GM12878 (cell line): Measurements from ENCODE around the gene DIP2C. TPM values are rescaled to one million over a fixed set of nuclear protein-coding genes. Genes with fewer than 3 reads are reported as not detected.

Source experiments
- ATAC-seq: fragments of 200-7000 bp; cut with Tn5 transposase; 3 replicates; pipeline ENCODE4 v1.9.1; 2020; ENCODE audit warnings: mild to moderate bottlenecking, moderate library complexity
- BruUV-seq: library from RNA; stranded (reverse); fragments of 400-500 nt; replicated peaks from 2 replicates; lab custom pipeline; 2021; lab: Mats Ljungman, UMichigan
- CTCF ChIA-PET: fragments of 300-600 bp; sonication (Branson Sonifier 250); formaldehyde crosslinking; extraction: SDS; loops from one replicate; lab custom pipeline; 2021; ENCODE audit warnings: inconsistent platforms; lab: Yijun Ruan, JAX
- POLR2A ChIA-PET: fragments of 350-600 bp; formaldehyde crosslinking; extraction: SDS; loops from one replicate; lab custom pipeline; 2021; ENCODE audit warnings: inconsistent platforms; lab: Charles Lee
- RAD21 ChIA-PET: fragments of 300-600 bp; sonication (Branson Sonifier 250); formaldehyde crosslinking; loops from one replicate; lab custom pipeline; 2023; ENCODE audit warnings: antibody characterized with exemption; ENCODE audit not compliant: unreplicated experiment; lab: Charles Lee
- SMC1A ChIA-PET: fragments of 300-600 bp; sonication (Branson Sonifier 250); formaldehyde crosslinking; loops from one replicate; lab custom pipeline; 2023; ENCODE audit not compliant: unreplicated experiment, uncharacterized antibody; lab: Charles Lee
- DNase-seq: peaks from one replicate; pipeline ENCODE4 v3.0.0-alpha.2; 2011; ENCODE audit warnings: low read depth, low spot score
- FAIRE-seq: peaks from 3 replicates; lab custom pipeline; 2011; peaks lifted over from hg19 to GRCh38; lab: Jason Lieb, UNC
- H2AFZ ChIP-seq: 2 replicates; pipeline ENCODE4 v1.6.0; 2011; ENCODE audit warnings: low read depth, low read length, control low read depth; ENCODE audit not compliant: control insufficient read depth
- H3K27ac ChIP-seq: 2 replicates; pipeline ENCODE4 v1.5.1; 2011; ENCODE audit warnings: control low read depth; ENCODE audit not compliant: control insufficient read depth, insufficient read depth
- H3K27me3 ChIP-seq, 2 experiments: replicated peaks in 1 of 2; 2 replicates each; pipeline versions ENCODE4 v1.6.0 to v1.6.1; 2011; ENCODE audit warnings: low read length in 1 of 2; ENCODE audit not compliant: control insufficient read depth in 2 of 2, insufficient read depth in 2 of 2
- H3K36me3 ChIP-seq, 2 experiments: 2 replicates each; pipeline ENCODE4 v1.5.1; 2011; ENCODE audit warnings: low read length in 1 of 2; ENCODE audit not compliant: control insufficient read depth in 2 of 2, insufficient read depth in 2 of 2
- H3K4me1 ChIP-seq: 2 replicates; pipeline ENCODE4 v1.6.1; 2011; ENCODE audit warnings: mild to moderate bottlenecking, low read length, moderate library complexity, mixed read lengths; ENCODE audit not compliant: control insufficient read depth, insufficient read depth
- H3K4me2 ChIP-seq: 2 replicates; pipeline ENCODE4 v1.6.0; 2011; ENCODE audit warnings: control low read depth; ENCODE audit not compliant: control insufficient read depth, insufficient read depth
- H3K4me3 ChIP-seq: fragments of 200-600 bp; sonication (generic); 2 replicates; pipeline ENCODE4 v1.5.1; 2016
- H3K79me2 ChIP-seq: 2 replicates; pipeline ENCODE4 v1.6.0; 2011; ENCODE audit warnings: low read length; ENCODE audit not compliant: control insufficient read depth, insufficient read depth
- H3K9ac ChIP-seq: 2 replicates; pipeline ENCODE4 v1.8.0; 2011; ENCODE audit warnings: low read length, control low read depth, mixed read lengths; ENCODE audit not compliant: control insufficient read depth, insufficient read depth
- H3K9me3 ChIP-seq: replicated peaks from 3 replicates; pipeline ENCODE4 v1.5.1; 2011; ENCODE audit warnings: mild to moderate bottlenecking, low read length; ENCODE audit not compliant: control insufficient read depth, insufficient read depth
- H4K20me1 ChIP-seq: 2 replicates; pipeline ENCODE4 v1.6.0; 2011; ENCODE audit not compliant: control insufficient read depth, insufficient read depth
- BACH1 ChIP-seq: fragments of 450-650 bp; IDR thresholded peaks from 2 replicates; pipeline ENCODE4 v1.6.1; 2017; ENCODE audit warnings: mild to moderate bottlenecking, borderline replicate concordance
- DPF2 ChIP-seq: fragments of 450-650 bp; IDR thresholded peaks from 2 replicates; pipeline ENCODE4 v1.6.1; 2017; ENCODE audit warnings: mild to moderate bottlenecking
- EED ChIP-seq: sonication (generic); IDR thresholded peaks from 2 replicates; pipeline ENCODE4 v1.6.1; 2016; ENCODE audit warnings: antibody characterized with exemption, low read depth
- SIX5 ChIP-seq: IDR thresholded peaks from 2 replicates; pipeline ENCODE4 v1.6.1; 2011; ENCODE audit warnings: mild to moderate bottlenecking, low read depth, low read length, moderate library complexity; ENCODE audit not compliant: severe bottlenecking
- SUZ12 ChIP-seq: fragments of 200-600 bp; sonication (generic); IDR thresholded peaks from one replicate; pipeline ENCODE4 v1.6.1; 2018; ENCODE audit warnings: antibody characterized with exemption, mild to moderate bottlenecking; ENCODE audit not compliant: unreplicated experiment
- WGBS: methylation state at CpG from one replicate; pipeline ENCODE4 v1.1.6; 2016; ENCODE audit warnings: low lambda C conversion rate; ENCODE audit not compliant: insufficient replicate concordance, insufficient coverage; ENCODE audit errors: missing lambda C conversion rate; 5-methylcytosine and 5-hydroxymethylcytosine counted together
- in situ Hi-C: fragments of 300-500 bp; cut with MboI; formaldehyde crosslinking; loops from 9 replicates; pipeline ENCODE4 v1.14.3; 2018; ENCODE audit warnings: mixed read lengths
- intact Hi-C: fragments of 100-400 bp; cut with micrococcal nuclease; formaldehyde crosslinking; loops from one replicate; pipeline ENCODE4 v1.14.2; 2022; ENCODE audit not compliant: unreplicated experiment
- polyA plus RNA-seq, 11 experiments: library from polyadenylated mRNA; depleted of rRNA in 4 of 11; unstranded in 6 of 11; stranded (reverse) in 5 of 11; fragments of >200 nt; fragmentation: Nextera tagmentation in 4 of 11; fragmentation: Illumina TruSeq in 1 of 11; extraction: Ambion mirVana in 4 of 11; extraction: Trizol in 1 of 11; gene quantifications; 1 replicate in 1 of 11; 2 replicates in 10 of 11; pipeline versions ENCODE4 v1.2.1 to v1.2.3, GENCODE V29; 2011 to 2016; ENCODE audit warnings: inconsistent platforms in 2 of 11, missing spikeins in 2 of 11, low read depth in 1 of 11
- total RNA-seq, 4 experiments: library from RNA; depleted of rRNA in 3 of 4; stranded (reverse); fragments of >200 nt in 3 of 4; fragmentation: Illumina TruSeq in 1 of 4; extraction: Trizol in 1 of 4; gene quantifications; 2 replicates each; pipeline versions ENCODE4 v1.2.1 to v1.2.3, GENCODE V29; 2013 to 2021
- TF ChIP-seq, protein P1 (sequence below): fragments of 450-650 bp; IDR thresholded peaks from 2 replicates; pipeline ENCODE4 v1.6.1; 2018; ENCODE audit warnings: mild to moderate bottlenecking, low read depth, moderate library complexity; ENCODE audit not compliant: partially characterized antibody
- TF ChIP-seq, protein P2 (sequence below): fragments of 450-650 bp; IDR thresholded peaks from 2 replicates; pipeline ENCODE4 v1.6.1; 2016; ENCODE audit warnings: mild to moderate bottlenecking
- TF ChIP-seq, protein P3 (sequence below): fragments of 450-650 bp; IDR thresholded peaks from 2 replicates; pipeline ENCODE4 v1.6.1; 2017; ENCODE audit warnings: mild to moderate bottlenecking, low read depth, inconsistent platforms; ENCODE audit not compliant: poor library complexity, severe bottlenecking
- TF ChIP-seq, protein P4 (sequence below): IDR thresholded peaks from 2 replicates; pipeline ENCODE4 v1.6.1; 2011; ENCODE audit warnings: borderline replicate concordance, low read depth, mild to moderate bottlenecking, moderate library complexity, mixed read lengths, low read length; ENCODE audit not compliant: insufficient read depth; ENCODE audit errors: extremely low read length

The DIP2C gene
- total and polyA plus RNA-seq, 10 of the 15 experiments (the other 5 are each of a cell fraction or from before 2014, with no cell fraction given), result 0.01 to 0.10 (median 0.06) TPM

DNA sequence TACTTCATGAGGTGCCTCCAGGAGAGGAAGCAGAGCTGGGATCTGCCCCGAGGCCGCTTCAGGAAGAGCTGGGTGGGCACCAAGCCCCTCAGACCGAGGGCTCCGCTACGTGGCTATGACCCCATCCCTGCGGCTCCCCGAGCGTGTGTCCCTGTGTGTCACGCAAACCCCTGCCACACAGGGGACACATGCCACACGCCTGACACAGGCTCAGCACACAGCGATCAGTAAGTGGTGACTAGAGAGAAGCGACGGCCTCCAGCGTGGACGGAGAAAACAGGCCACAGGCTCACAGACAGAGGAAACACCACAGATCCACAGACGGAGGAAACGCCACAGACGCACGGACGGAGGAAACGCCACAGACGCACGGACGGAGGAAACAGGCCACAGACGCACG lies 18.5 kb downstream of the DIP2C start:
- DNase-seq, result no peak
- H4K20me1 ChIP-seq, result no peaks in the 10 kb centered on the region
- no TSS peak for BruUV-seq
- CTCF ChIA-PET, result no interaction called here
- in situ Hi-C loops (no loop called here), intact Hi-C loops (no loop called here)
- H3K36me3 ChIP-seq, result no peaks in the 10 kb centered on the region; a peak in 1 of 4 replicates
- H3K4me2 ChIP-seq, result no peak overlapping the region
- no peak for ATAC-seq
- H3K27me3 ChIP-seq, result 0 out of 4 replicates have a peak, but pooled peaks cover 0 to 3% of the 10 kb centered on the region in 2 experiments
- H3K4me3 ChIP-seq, result no peak overlapping the region
- TF ChIP-seq, protein P1, sequence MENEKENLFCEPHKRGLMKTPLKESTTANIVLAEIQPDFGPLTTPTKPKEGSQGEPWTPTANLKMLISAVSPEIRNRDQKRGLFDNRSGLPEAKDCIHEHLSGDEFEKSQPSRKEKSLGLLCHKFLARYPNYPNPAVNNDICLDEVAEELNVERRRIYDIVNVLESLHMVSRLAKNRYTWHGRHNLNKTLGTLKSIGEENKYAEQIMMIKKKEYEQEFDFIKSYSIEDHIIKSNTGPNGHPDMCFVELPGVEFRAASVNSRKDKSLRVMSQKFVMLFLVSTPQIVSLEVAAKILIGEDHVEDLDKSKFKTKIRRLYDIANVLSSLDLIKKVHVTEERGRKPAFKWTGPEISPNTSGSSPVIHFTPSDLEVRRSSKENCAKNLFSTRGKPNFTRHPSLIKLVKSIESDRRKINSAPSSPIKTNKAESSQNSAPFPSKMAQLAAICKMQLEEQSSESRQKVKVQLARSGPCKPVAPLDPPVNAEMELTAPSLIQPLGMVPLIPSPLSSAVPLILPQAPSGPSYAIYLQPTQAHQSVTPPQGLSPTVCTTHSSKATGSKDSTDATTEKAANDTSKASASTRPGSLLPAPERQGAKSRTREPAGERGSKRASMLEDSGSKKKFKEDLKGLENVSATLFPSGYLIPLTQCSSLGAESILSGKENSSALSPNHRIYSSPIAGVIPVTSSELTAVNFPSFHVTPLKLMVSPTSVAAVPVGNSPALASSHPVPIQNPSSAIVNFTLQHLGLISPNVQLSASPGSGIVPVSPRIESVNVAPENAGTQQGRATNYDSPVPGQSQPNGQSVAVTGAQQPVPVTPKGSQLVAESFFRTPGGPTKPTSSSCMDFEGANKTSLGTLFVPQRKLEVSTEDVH, result no peak
- TF ChIP-seq DPF2, result no peak
- no peak for TF ChIP-seq SIX5
- H3K9me3 ChIP-seq, result no peaks in the 10 kb centered on the region
- RAD21 ChIA-PET, result no interaction called here
- SMC1A ChIA-PET, result no interaction called here
- no peaks in the 10 kb centered on the region for H3K79me2 ChIP-seq
- no peak overlapping the region for H2AFZ ChIP-seq
- no peak for FAIRE-seq
- no peaks in the 10 kb centered on the region for H3K4me1 ChIP-seq
- no peak overlapping the region for H3K27ac ChIP-seq
- H3K9ac ChIP-seq, result no peak overlapping the region
- POLR2A ChIA-PET, result no interaction called here
- 84% methylated on average over 22 of the region's 26 CpGs for WGBS

DNA sequence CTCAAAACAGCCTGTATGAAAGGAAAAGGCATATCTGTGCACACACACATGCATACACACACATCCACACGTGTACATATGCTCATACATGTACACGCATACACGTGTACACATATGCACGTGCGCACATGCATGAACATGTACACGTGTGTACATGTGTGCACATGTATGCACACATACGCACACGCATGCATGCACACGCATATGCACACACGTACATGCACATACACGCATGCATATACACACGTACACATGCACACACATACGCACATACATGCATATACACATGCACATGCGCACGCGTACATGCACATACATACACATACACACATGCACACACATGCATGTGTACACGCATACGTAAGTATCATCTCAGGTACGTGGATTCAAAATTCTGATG lies 19.4 kb downstream of the DIP2C start:
- H3K27me3 ChIP-seq, result 0 out of 4 replicates have a peak, but pooled peaks cover 0 to 3% of the 10 kb centered on the region in 2 experiments
- ChIA-PET CTCF (no interaction called here), SMC1A (no interaction called here), POLR2A (no interaction called here), RAD21 (no interaction called here)
- H4K20me1 ChIP-seq, result no peaks in the 10 kb centered on the region
- in situ Hi-C loops, result no loop called here
- no peak overlapping the region for H3K4me2 ChIP-seq
- H3K9me3 ChIP-seq, result no peaks in the 10 kb centered on the region
- no TSS peak for BruUV-seq
- no peak overlapping the region for H3K4me3 ChIP-seq
- no peaks in the 10 kb centered on the region for H3K79me2 ChIP-seq
- WGBS, result 86% methylated on average over 19 of the region's 19 CpGs
- intact Hi-C loops, result no loop called here
- FAIRE-seq (no peak), ATAC-seq (no peak), DNase-seq (no peak)
- no peak overlapping the region for H2AFZ ChIP-seq
- H3K27ac ChIP-seq, result no peak overlapping the region
- H3K9ac ChIP-seq, result no peak overlapping the region
- no peaks in the 10 kb centered on the region; a peak in 1 of 4 replicates for H3K36me3 ChIP-seq
- no peaks in the 10 kb centered on the region for H3K4me1 ChIP-seq
- TF ChIP-seq EED, result no peak
- TF ChIP-seq, protein P2, sequence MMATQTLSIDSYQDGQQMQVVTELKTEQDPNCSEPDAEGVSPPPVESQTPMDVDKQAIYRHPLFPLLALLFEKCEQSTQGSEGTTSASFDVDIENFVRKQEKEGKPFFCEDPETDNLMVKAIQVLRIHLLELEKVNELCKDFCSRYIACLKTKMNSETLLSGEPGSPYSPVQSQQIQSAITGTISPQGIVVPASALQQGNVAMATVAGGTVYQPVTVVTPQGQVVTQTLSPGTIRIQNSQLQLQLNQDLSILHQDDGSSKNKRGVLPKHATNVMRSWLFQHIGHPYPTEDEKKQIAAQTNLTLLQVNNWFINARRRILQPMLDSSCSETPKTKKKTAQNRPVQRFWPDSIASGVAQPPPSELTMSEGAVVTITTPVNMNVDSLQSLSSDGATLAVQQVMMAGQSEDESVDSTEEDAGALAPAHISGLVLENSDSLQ, result no peak
- TF ChIP-seq BACH1, result no peak
- TF ChIP-seq, protein P3, sequence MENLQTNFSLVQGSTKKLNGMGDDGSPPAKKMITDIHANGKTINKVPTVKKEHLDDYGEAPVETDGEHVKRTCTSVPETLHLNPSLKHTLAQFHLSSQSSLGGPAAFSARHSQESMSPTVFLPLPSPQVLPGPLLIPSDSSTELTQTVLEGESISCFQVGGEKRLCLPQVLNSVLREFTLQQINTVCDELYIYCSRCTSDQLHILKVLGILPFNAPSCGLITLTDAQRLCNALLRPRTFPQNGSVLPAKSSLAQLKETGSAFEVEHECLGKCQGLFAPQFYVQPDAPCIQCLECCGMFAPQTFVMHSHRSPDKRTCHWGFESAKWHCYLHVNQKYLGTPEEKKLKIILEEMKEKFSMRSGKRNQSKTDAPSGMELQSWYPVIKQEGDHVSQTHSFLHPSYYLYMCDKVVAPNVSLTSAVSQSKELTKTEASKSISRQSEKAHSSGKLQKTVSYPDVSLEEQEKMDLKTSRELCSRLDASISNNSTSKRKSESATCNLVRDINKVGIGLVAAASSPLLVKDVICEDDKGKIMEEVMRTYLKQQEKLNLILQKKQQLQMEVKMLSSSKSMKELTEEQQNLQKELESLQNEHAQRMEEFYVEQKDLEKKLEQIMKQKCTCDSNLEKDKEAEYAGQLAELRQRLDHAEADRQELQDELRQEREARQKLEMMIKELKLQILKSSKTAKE, result no peak
- TF ChIP-seq, protein P4, sequence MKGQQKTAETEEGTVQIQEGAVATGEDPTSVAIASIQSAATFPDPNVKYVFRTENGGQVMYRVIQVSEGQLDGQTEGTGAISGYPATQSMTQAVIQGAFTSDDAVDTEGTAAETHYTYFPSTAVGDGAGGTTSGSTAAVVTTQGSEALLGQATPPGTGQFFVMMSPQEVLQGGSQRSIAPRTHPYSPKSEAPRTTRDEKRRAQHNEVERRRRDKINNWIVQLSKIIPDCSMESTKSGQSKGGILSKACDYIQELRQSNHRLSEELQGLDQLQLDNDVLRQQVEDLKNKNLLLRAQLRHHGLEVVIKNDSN, result no peak
- no peak for TF ChIP-seq SUZ12
